HEK293T (cell line): ENCODE measurements around the gene PPP1R26.
A peak's percentile ranks its signal among the peaks of the same experiment; 100 is the strongest.

Experiments
- CTCF ChIA-PET: fragments of 350-600 bp; formaldehyde crosslinking; extraction: SDS; loops from one replicate; lab custom pipeline; 2021; ENCODE audit warnings: antibody characterized with exemption, inconsistent platforms; lab: Yijun Ruan, JAX
- POLR2A ChIA-PET: fragments of 350-600 bp; formaldehyde crosslinking; extraction: SDS; loops from one replicate; lab custom pipeline; 2020; ENCODE audit warnings: antibody characterized with exemption, inconsistent platforms; lab: Yijun Ruan, JAX
- DNase-seq: peaks from one replicate; pipeline ENCODE4 v3.0.0; 2012; ENCODE audit warnings: mixed read lengths; ENCODE audit errors: extremely low spot score
- ARNT ChIP-seq: fragments of 450-650 bp; IDR thresholded peaks from 2 replicates; pipeline ENCODE4 v1.6.1; 2017; ENCODE audit warnings: mild to moderate bottlenecking
- BHLHE40 ChIP-seq: fragments of 450-650 bp; IDR thresholded peaks from 2 replicates; pipeline ENCODE4 v1.6.1; 2016; ENCODE audit warnings: mild to moderate bottlenecking, moderate library complexity, borderline replicate concordance
- CTBP1 ChIP-seq: fragments of 450-650 bp; IDR thresholded peaks from 2 replicates; pipeline ENCODE4 v1.6.1; 2016; ENCODE audit warnings: borderline replicate concordance
- ELF4 ChIP-seq: fragments of 450-650 bp; IDR thresholded peaks from 2 replicates; pipeline ENCODE4 v1.6.1; 2017; ENCODE audit warnings: antibody characterized with exemption
- FOXA1 ChIP-seq: fragments of 450-650 bp; IDR thresholded peaks from 2 replicates; pipeline ENCODE4 v1.6.1; 2016; ENCODE audit warnings: mild to moderate bottlenecking
- FOXK2 ChIP-seq: fragments of 450-650 bp; IDR thresholded peaks from 2 replicates; pipeline ENCODE4 v1.6.1; 2016; ENCODE audit warnings: mild to moderate bottlenecking
- FOXM1 ChIP-seq: fragments of 450-650 bp; IDR thresholded peaks from 2 replicates; pipeline ENCODE4 v1.6.1; 2017; ENCODE audit warnings: mild to moderate bottlenecking, borderline replicate concordance
- HDGF ChIP-seq: fragments of 450-650 bp; IDR thresholded peaks from 2 replicates; pipeline ENCODE4 v1.6.1; 2017; ENCODE audit warnings: antibody characterized with exemption, borderline replicate concordance
- L3MBTL2 ChIP-seq: fragments of 450-650 bp; conservative IDR thresholded peaks from 2 replicates; pipeline ENCODE4 v1.6.1; 2016; ENCODE audit warnings: mild to moderate bottlenecking
- NFRKB ChIP-seq: fragments of 450-650 bp; IDR thresholded peaks from 2 replicates; pipeline ENCODE4 v1.6.1; 2016; ENCODE audit warnings: mild to moderate bottlenecking, moderate library complexity
- SP1 ChIP-seq: fragments of 450-650 bp; IDR thresholded peaks from 2 replicates; pipeline ENCODE4 v1.6.1; 2017
- SUZ12 ChIP-seq: fragments of 450-650 bp; IDR thresholded peaks from 2 replicates; pipeline ENCODE4 v1.6.1; 2016; ENCODE audit warnings: mild to moderate bottlenecking
- TARDBP ChIP-seq: fragments of 450-650 bp; IDR thresholded peaks from 2 replicates; pipeline ENCODE4 v1.6.1; 2016
- ZNF384 ChIP-seq: fragments of 450-650 bp; IDR thresholded peaks from 2 replicates; pipeline ENCODE4 v1.6.1; 2016
- TF ChIP-seq, protein P1 (sequence below): fragments of 450-650 bp; IDR thresholded peaks from 2 replicates; pipeline ENCODE4 v1.6.1; 2016

PPP1R26 gene

DNA sequence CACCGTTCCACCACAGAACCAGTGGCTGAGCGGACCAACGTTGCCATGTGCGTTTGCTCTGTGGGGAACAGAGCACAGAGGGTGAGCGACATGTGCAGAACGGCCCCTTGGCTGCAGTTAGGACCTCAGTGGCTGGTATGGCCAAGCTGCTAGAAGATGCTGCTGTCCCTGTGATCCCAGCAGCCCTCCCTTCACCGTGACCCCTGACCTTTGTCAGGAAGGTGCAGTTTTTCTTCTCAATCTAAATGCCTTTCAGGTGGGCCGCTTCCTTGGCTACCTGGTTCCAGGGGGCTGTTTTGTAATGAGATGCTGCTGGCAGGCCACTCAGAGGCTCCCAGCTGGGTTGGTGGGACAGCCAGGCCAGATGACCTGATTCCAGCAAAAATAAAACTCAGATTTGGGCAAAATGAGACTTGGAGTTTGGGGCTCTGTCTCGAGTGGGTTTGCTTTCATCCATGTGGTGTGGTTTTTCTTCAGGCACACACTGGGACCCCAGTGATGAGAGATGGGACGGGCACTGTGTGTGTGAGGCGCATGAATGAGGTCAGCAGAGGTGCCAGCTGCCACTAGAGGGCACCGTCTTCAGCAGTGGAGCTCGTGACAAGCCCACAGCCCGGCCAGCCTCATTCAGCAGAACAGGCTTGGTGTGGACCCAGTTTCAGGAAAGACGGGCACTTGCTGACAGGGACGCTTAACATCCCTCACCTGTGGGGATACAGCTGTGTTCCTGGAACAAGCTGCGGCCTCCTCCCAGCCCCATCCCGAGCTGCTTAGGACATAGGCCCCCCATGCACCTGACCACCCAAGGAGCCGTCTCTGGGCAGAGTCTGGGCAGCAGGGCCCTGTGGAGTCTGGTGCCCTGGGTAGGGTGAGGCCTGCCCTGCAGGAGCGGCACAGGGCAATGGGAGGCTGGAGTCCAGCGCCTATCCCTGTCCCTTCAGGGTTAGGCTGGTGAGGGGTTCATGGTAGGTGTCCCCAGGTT is 25.0 kb downstream of the PPP1R26 start:
- no peak for TF ChIP-seq ZNF384
- TF ChIP-seq SUZ12: no peak
- no peak for TF ChIP-seq FOXM1
- TF ChIP-seq ELF4: no peak
- DNase-seq: peak; percentile 60
- POLR2A ChIA-PET: interaction anchor here (0.7 to 1.5 kb wide), 2 partner anchors 24 kb away, joined by 3 to 5 read pairs; no protein-coding TSS in a partner anchor
- CTCF ChIA-PET: interaction anchor here (0.7 to 1.0 kb wide), 2 partner anchors 99 to 279 kb away, joined by 3 to 4 read pairs; no protein-coding TSS in a partner anchor

DNA sequence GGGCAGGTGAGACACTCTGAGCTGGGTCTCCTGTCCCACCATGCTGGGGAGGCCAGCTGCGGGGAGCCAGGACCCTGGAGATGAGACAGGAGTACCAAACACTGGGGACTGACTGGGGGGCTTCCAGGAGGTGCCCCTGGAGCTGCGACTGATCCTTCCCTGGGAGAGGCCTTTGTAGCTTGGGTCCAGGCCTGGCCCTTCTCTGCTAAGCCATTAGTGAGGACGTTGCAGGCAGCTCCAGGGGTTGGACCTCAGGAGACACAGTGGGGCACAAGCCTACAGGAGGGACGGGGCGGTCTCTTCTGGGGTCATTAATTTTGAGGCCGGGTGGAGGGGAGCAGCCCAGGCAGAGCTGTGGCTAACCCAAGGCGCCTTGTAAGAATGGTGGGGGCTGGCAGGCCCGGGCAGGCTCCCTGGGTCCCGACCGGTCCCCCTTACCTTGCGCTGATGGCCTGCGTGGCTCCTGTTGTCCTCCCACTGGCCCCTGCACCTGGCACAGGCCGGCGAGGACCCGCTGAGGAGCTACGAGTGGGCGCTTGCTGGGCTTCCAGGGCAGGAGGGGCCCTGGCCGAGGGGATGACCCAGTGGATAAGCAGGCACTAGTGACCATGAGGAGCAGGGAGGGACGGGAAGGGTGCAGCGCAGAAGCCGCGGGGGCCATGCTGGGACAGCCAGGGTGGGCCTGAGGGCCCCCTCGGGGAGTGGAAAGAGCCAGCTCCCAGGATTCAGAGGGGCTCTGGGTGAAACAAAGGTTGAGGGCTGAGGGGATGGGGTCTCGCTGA is 26.0 kb downstream of the PPP1R26 start:
- ChIA-PET CTCF (interaction anchor here (0.6 kb wide), 1 partner anchor 1329 kb away, joined by 3 read pairs; no protein-coding TSS in a partner anchor), POLR2A (interaction anchor here (1.5 kb wide), 1 partner anchor 25 kb away, joined by 5 read pairs; no protein-coding TSS in a partner anchor)
- DNase-seq: no peak
- no peak for TF ChIP-seq ARNT
- TF ChIP-seq TARDBP: no peak
- no peak for TF ChIP-seq SUZ12
- no peak for TF ChIP-seq CTBP1
- TF ChIP-seq HDGF: no peak
- no peak for TF ChIP-seq BHLHE40
- no peak for TF ChIP-seq ELF4

DNA sequence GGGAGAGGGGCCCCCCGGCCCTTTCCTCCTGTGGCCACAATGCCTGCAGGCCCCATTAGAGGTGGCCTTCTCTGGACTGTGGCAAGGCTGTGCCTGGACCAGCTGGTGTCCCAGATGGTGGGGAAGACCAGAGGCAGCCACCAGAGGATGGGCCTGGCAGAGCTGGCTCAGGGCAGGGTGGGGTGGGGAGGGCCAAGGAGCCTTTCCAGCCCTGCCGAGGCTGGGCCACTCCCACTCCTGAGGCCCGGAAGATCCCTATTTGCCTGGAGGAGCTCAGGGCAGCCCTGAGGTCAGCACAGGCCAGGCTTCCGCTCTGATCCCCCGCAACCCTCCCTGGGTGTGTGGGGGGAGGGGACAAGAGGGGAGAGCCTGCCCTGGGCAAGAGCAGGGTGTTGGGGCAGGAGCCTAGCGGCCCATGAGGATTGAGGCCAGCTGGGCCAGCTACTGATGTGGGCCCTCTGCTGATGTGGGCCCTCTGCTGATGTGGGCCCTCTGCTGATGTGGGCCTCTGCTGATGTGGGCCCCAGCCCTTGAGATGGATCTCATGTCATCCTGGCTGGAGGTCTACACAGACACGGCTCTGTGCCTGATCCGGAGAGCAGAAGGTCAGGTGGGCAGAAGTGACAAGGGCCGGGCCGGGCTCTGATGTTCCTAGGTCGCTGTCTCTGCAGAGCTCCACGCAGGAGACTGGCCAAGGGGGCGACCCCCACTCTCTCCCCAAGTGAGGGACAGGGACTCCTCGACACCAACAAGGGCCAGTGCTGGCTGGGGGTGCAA is 26.9 kb downstream of the PPP1R26 start:
- ChIA-PET POLR2A (interaction anchor here (0.5 to 1.5 kb wide), 2 partner anchors 26 to 60 kb away, joined by 3 to 5 read pairs; no protein-coding TSS in a partner anchor), CTCF (no interaction called here)
- TF ChIP-seq CTBP1 (no peak), SP1 (no peak), TARDBP (no peak), FOXA1 (no peak), FOXK2 (no peak), ARNT (no peak), NFRKB (no peak), BHLHE40 (no peak), FOXM1 (no peak), ELF4 (no peak), L3MBTL2 (no peak), HDGF (no peak), ZNF384 (no peak), SUZ12 (no peak)
- TF ChIP-seq, protein P1, sequence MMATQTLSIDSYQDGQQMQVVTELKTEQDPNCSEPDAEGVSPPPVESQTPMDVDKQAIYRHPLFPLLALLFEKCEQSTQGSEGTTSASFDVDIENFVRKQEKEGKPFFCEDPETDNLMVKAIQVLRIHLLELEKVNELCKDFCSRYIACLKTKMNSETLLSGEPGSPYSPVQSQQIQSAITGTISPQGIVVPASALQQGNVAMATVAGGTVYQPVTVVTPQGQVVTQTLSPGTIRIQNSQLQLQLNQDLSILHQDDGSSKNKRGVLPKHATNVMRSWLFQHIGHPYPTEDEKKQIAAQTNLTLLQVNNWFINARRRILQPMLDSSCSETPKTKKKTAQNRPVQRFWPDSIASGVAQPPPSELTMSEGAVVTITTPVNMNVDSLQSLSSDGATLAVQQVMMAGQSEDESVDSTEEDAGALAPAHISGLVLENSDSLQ: no peak
- no peak for DNase-seq

DNA sequence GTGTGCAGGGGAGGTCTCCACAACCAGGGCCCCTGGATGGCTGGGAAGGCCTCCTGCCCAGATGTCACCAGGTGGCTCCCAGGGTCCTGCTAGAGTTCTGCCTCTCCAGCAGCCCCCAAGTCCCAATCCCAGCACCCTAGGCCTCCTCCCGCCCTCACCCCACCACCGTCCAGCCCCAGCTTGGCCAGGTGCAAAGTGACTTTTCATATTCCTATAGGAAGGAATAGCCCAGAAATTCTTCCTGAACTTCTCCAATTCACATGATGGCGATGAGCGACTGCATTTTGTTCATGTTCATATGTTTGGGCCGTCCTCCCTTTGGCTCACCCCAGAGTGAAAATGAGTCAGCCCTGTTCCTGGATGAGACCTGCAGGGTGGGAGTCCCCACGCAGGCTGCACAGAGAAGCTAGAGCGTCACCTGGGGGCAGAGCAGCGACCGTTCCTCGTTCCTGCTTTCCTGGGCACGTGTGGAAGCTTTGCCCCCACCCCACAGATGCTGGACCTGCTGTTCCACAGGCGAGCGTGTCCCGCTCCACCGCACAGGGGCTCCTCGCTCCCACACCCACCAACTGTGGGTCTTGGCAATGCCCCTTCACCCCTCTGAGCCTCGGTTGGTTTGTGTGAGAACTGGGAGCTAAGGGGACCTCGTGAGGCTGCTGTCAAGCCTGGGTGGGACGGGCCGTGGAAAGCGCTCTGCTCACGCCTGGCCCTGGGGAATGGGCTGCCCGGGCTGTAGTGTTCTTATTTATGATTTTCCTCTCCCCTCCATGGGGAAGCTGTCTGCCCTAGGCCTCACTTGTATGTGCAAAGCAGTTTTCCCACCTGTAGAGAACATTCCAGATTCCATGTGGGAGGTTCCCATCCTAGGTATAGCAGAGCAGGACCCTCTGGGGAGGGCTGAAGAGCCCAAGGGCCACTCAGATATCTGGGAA is 27.8 kb downstream of the PPP1R26 start:
- DNase-seq: no peak
- ChIA-PET POLR2A (interaction anchor here (0.5 kb wide), 1 partner anchor 60 kb away, joined by 3 read pairs; no protein-coding TSS in a partner anchor), CTCF (no interaction called here)

More for the DNA sequence above, 27.8 kb downstream of the PPP1R26 start:
- TF ChIP-seq FOXA1 (no peak), FOXK2 (no peak), CTBP1 (no peak), NFRKB (no peak), BHLHE40 (no peak), ELF4 (no peak), L3MBTL2 (no peak), ZNF384 (no peak), ARNT (no peak), SP1 (no peak), FOXM1 (no peak)
- TF ChIP-seq, protein P1: no peak
